ENCODE data around the gene TNKS1BP1. TPM values are rescaled to one million over a fixed set of nuclear protein-coding genes. Genes with fewer than 3 reads are reported as not detected.

TNKS1BP1 gene
- total RNA-seq, 1 donor from 2014 or later = 122 TPM

GRCh38 chr11:57323855-57324153 is 948 bp downstream of the TNKS1BP1 start:
- H3K27ac Mint-ChIP-seq (ENCODE audit: unreplicated experiment) = peak overlapping the region; percentile 90
- DNase-seq (ENCODE audit: low spot score) = no peak
- peaks cover 49% of the 10 kb centered on the region for H3K36me3 Mint-ChIP-seq (ENCODE audit: low read depth, unreplicated experiment)
- TF ChIP-seq, protein P1, sequence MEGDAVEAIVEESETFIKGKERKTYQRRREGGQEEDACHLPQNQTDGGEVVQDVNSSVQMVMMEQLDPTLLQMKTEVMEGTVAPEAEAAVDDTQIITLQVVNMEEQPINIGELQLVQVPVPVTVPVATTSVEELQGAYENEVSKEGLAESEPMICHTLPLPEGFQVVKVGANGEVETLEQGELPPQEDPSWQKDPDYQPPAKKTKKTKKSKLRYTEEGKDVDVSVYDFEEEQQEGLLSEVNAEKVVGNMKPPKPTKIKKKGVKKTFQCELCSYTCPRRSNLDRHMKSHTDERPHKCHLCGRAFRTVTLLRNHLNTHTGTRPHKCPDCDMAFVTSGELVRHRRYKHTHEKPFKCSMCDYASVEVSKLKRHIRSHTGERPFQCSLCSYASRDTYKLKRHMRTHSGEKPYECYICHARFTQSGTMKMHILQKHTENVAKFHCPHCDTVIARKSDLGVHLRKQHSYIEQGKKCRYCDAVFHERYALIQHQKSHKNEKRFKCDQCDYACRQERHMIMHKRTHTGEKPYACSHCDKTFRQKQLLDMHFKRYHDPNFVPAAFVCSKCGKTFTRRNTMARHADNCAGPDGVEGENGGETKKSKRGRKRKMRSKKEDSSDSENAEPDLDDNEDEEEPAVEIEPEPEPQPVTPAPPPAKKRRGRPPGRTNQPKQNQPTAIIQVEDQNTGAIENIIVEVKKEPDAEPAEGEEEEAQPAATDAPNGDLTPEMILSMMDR (IDR thresholded peaks at IDR 0.05; ENCODE audit: unreplicated experiment) = no peak
- no peaks in the 10 kb centered on the region for H3K9me3 Mint-ChIP-seq (ENCODE audit: unreplicated experiment)
- H3K27me3 Mint-ChIP-seq (ENCODE audit: unreplicated experiment) = peaks cover 25% of the 10 kb centered on the region
- peak overlapping the region; percentile 95 for H3K4me3 Mint-ChIP-seq (ENCODE audit: unreplicated experiment)
- H3K4me1 Mint-ChIP-seq (ENCODE audit: unreplicated experiment) = peaks cover 62% of the 10 kb centered on the region

DNA sequence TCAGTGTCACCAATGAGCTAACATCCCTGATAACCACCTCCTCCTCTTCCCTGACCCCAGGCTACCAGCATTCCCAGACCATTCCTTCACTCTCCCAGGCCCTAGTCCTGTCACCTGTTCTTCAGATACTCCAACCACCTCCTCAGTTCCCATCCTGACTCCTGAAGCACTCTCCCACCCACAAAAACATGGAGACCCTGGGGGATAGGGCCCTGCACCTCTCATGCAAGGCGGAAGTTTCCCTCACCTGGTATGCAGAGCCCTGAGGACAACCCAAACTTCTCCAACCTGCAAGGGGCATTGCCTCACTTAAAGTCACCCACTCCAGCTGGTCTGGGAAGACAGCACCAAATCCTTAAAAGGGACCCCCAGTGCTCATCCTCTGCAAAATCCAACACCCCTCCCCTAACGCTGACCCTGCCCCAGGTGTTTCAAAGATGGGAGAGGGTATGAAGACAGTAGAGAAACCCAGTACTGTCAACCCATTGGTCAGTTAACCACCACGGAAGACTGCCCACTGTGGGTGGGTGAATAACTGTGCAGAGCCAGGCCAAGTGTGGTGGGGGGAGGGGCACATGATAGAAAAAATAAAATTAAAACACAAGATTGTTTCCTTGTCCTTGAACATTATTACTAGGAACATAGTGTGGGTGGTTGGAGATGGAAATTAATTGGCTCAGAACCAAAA is 1.4 kb downstream of the TNKS1BP1 start:
- peak overlapping the region; percentile 90 for H3K27ac Mint-ChIP-seq (ENCODE audit: unreplicated experiment)
- H3K4me1 Mint-ChIP-seq (ENCODE audit: unreplicated experiment) = peaks cover 62% of the 10 kb centered on the region
- H3K27me3 Mint-ChIP-seq (ENCODE audit: unreplicated experiment) = peaks cover 23% of the 10 kb centered on the region
- no peak for DNase-seq (ENCODE audit: low spot score)
- H3K9me3 Mint-ChIP-seq (ENCODE audit: unreplicated experiment) = no peaks in the 10 kb centered on the region
- TF ChIP-seq, protein P1 (IDR thresholded peaks at IDR 0.05; ENCODE audit: unreplicated experiment) = no peak
- H3K4me3 Mint-ChIP-seq (ENCODE audit: unreplicated experiment) = peak overlapping the region; percentile 95
- H3K36me3 Mint-ChIP-seq (ENCODE audit: low read depth, unreplicated experiment) = peaks cover 45% of the 10 kb centered on the region

DNA sequence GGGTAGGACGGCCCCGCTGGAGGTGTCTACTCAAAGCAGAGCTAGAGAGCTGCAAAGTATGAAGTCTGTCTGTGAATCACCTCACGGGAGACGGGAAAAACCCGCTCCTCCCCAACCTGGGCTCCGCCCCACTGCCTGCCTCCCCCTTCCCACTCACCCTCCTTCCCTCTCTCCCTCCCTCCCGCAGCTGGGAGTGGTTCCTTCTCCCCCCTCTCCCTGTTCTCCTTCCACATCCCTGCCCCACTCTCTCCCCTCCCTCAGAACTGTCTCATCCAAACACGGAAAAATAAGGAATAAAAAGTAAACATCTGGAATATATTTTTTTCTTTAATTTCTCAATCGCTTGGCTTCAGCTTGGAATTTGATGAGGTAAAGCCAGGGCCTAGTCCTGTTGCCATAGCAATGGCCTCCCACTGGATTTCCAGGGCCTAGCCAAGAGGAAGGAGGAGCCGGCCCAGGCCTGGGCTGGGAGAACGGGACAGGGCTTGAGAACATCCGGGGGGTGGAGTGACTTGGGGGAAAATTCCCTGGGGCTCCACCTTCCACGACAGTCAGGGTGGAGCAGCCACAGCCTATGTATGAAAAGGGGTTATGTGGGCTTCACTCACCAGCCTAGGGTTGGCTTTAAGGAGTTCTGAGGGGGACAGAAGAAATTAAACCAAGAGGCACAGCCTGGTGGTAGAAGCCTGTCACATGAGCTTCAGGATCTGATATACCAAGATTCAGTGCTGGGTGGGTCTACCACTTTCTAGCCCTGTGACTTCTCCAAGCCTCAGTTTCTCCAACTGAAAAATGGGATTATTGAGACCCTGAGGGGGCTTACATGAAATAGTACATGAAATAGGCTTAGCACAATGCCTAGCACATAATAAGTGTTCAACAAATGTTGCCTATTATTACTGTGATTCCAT is 2.2 kb downstream of the TNKS1BP1 start:
- TF ChIP-seq, protein P1 (IDR thresholded peaks at IDR 0.05; ENCODE audit: unreplicated experiment) = no peak
- peak overlapping the region; percentile 95 for H3K4me3 Mint-ChIP-seq (ENCODE audit: unreplicated experiment)
- peaks cover 44% of the 10 kb centered on the region for H3K36me3 Mint-ChIP-seq (ENCODE audit: low read depth, unreplicated experiment)
- peak; percentile 61 for DNase-seq (ENCODE audit: low spot score)
- H3K27me3 Mint-ChIP-seq (ENCODE audit: unreplicated experiment) = peaks cover 23% of the 10 kb centered on the region
- peaks cover 60% of the 10 kb centered on the region for H3K4me1 Mint-ChIP-seq (ENCODE audit: unreplicated experiment)
- H3K27ac Mint-ChIP-seq (ENCODE audit: unreplicated experiment) = peak overlapping the region; percentile 90
- H3K9me3 Mint-ChIP-seq (ENCODE audit: unreplicated experiment) = no peaks in the 10 kb centered on the region

DNA sequence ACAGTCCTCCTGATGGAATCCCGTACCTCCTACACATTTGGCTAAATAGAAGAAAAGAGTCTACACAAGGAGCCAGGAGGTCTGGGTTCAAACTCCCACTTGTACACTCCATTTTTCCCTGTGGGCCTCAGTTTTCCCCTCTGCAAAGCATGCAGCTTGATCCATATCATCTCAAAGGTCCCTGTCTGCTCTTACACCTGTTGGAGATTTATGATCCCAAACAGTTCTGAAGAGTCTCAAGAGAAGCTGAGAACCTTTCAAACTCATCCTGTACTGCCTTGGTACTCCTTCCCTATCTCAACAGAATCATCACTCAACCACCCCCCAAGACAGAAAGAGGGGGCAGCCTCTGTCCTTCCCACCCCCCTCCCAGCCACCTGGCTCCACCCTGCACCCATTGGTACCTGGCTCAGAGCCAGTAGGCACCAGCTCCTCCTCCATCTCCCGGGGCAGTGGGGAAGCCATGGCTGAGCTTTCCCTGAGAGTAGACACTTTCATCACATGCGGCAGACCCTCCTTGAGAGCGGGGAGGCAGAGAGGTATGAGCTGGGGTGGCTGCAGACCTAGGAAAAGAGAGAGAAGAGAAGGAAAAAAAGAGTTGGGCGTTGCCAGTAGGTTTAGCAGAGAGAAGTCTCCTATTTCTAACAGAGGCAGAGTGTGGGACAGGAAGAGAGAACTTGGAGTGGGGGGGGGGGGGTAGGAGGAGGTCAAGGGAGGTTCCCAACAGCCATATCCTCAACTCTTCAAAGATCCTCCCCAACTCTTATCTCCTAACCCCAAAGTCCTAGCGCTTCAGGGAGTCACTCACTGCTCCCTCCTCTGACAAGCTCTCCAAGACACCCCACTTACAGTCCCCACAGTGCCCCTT is 3.1 kb downstream of the TNKS1BP1 start:
- peaks cover 52% of the 10 kb centered on the region for H3K4me1 Mint-ChIP-seq (ENCODE audit: unreplicated experiment)
- H3K27me3 Mint-ChIP-seq (ENCODE audit: unreplicated experiment) = peaks cover 23% of the 10 kb centered on the region
- H3K9me3 Mint-ChIP-seq (ENCODE audit: unreplicated experiment) = no peaks in the 10 kb centered on the region
- no peak for DNase-seq (ENCODE audit: low spot score)
- peaks cover 35% of the 10 kb centered on the region for H3K36me3 Mint-ChIP-seq (ENCODE audit: low read depth, unreplicated experiment)
- peak overlapping the region; percentile 23 for H3K4me3 Mint-ChIP-seq (ENCODE audit: unreplicated experiment)
- TF ChIP-seq, protein P1 (IDR thresholded peaks at IDR 0.05; ENCODE audit: unreplicated experiment) = no peak
- H3K27ac Mint-ChIP-seq (ENCODE audit: unreplicated experiment) = peak overlapping the region; percentile 78

All from endothelial cell (in vitro differentiated cells).